PC-9 (cell line): ENCODE results near the gene UBN2. TPM values are rescaled to one million over a fixed set of nuclear protein-coding genes. Genes with fewer than 3 reads are reported as not detected.

ENCODE experiments used
- Bru-seq: library from RNA; stranded (reverse); fragments of 400-500 nt; gene quantifications from one replicate; lab custom pipeline; 2021; lab: Mats Ljungman, UMichigan
- BruChase-seq, 2 experiments: library from RNA; stranded (reverse); fragments of 400-500 nt; gene quantifications; one replicate each; lab custom pipeline; 2021; lab: Mats Ljungman, UMichigan
- BruUV-seq: library from RNA; stranded (reverse); fragments of 400-500 nt; replicated peaks from 2 replicates; lab custom pipeline; 2021; lab: Mats Ljungman, UMichigan
- CTCF ChIA-PET: fragments of 300-600 bp; sonication (Branson Sonifier 250); formaldehyde crosslinking; loops from one replicate; lab custom pipeline; 2022; ENCODE audit warnings: antibody characterized with exemption; lab: Charles Lee
- POLR2A ChIA-PET: fragments of 300-600 bp; sonication (Branson Sonifier 250); formaldehyde crosslinking; loops from one replicate; lab custom pipeline; 2022; ENCODE audit warnings: antibody characterized with exemption; ENCODE audit not compliant: unreplicated experiment; lab: Charles Lee
- DNase-seq, 2 experiments: peaks; one replicate each; pipeline versions ENCODE4 v3.0.0 to v3.0.0-alpha.2; 2015 to 2022; ENCODE audit warnings: mixed read lengths in 1 of 2
- H2AFZ ChIP-seq: fragments of 200-600 bp; sonication (generic); 2 replicates; pipeline ENCODE4 v1.8.1; 2017; ENCODE audit warnings: antibody characterized with exemption
- H3F3A ChIP-seq: fragments of 200-600 bp; sonication (generic); 2 replicates; pipeline ENCODE4 v1.8.1; 2017; ENCODE audit warnings: antibody characterized with exemption, mild to moderate bottlenecking, low read depth; ENCODE audit not compliant: insufficient read depth
- H3K27ac ChIP-seq: fragments of 200-600 bp; sonication (generic); 2 replicates; pipeline ENCODE4 v1.6.1; 2016; ENCODE audit warnings: mixed run types
- H3K27me3 ChIP-seq: fragments of 200-600 bp; sonication (generic); 2 replicates; pipeline ENCODE4 v1.6.1; 2016; ENCODE audit warnings: low read depth, mixed run types; ENCODE audit not compliant: insufficient read depth
- H3K36me3 ChIP-seq: fragments of 200-600 bp; sonication (generic); 2 replicates; pipeline ENCODE4 v1.6.1; 2016; ENCODE audit warnings: low read depth, mixed run types
- H3K4me1 ChIP-seq: fragments of 200-600 bp; sonication (generic); replicated peaks from 2 replicates; pipeline ENCODE4 v1.6.1; 2016; ENCODE audit warnings: mixed run types; ENCODE audit not compliant: insufficient read depth
- H3K4me2 ChIP-seq: fragments of 200-600 bp; sonication (generic); 2 replicates; pipeline ENCODE4 v1.6.1; 2017; ENCODE audit warnings: mixed run types
- H3K4me3 ChIP-seq: fragments of 200-600 bp; sonication (generic); 2 replicates; pipeline ENCODE4 v1.6.1; 2016; ENCODE audit warnings: mixed run types
- H3K79me2 ChIP-seq: fragments of 200-600 bp; sonication (generic); 2 replicates; pipeline ENCODE4 v1.6.1; 2017; ENCODE audit warnings: low read depth, mixed run types
- H3K9me2 ChIP-seq: fragments of 200-600 bp; sonication (generic); 2 replicates; pipeline ENCODE4 v1.8.1; 2017; ENCODE audit warnings: mild to moderate bottlenecking; ENCODE audit not compliant: insufficient read depth
- H3K9me3 ChIP-seq: fragments of 200-600 bp; sonication (generic); 2 replicates; pipeline ENCODE4 v1.8.1; 2016; ENCODE audit warnings: low read depth; ENCODE audit not compliant: insufficient read depth
- H4K20me1 ChIP-seq: fragments of 200-600 bp; sonication (generic); 2 replicates; pipeline ENCODE4 v1.8.1; 2017; ENCODE audit not compliant: insufficient read depth
- CTCF ChIP-seq: fragments of 200-600 bp; sonication (generic); conservative IDR thresholded peaks from 2 replicates; pipeline ENCODE4 v1.6.1; 2017; ENCODE audit warnings: mixed run types, antibody characterized with exemption, mild to moderate bottlenecking, moderate library complexity
- EZH2 ChIP-seq: fragments of 200-600 bp; sonication (generic); IDR thresholded peaks from 2 replicates; pipeline ENCODE4 v1.8.0; 2017; ENCODE audit warnings: antibody characterized with exemption, low read depth
- intact Hi-C: fragments of 100-400 bp; cut with micrococcal nuclease; formaldehyde crosslinking; loops from one replicate; pipeline ENCODE4 v1.10.0; 2022; ENCODE audit not compliant: unreplicated experiment
- long read RNA-seq: library from polyadenylated mRNA; stranded (forward); transcript quantifications from one replicate; pipeline ENCODE4 v2.0.0, GENCODE V29; 2022
- total RNA-seq: library from RNA; stranded (reverse); gene quantifications from 2 replicates; pipeline ENCODE4 v1.2.3, GENCODE V29; 2021

The UBN2 gene
- total RNA-seq (20.3 and 34.1 TPM in 2 replicates), Bru-seq, nascent RNA (percentile 82 among the genes with signal in this experiment), BruChase-seq, experiment 1, labeled RNA remaining after a 2-hour chase (percentile 93 among the genes with signal in this experiment), BruChase-seq, experiment 2, labeled RNA remaining after a 6-hour chase (percentile 85 among the genes with signal in this experiment)
- long read RNA-seq, partial matches to known transcripts: 0 of 1 reads
- long read RNA-seq, other reads (novel, unspliced or antisense): 1 of 1 reads

- TF ChIP-seq EZH2 (no peak), CTCF (no peak)
- no TSS peak for BruUV-seq
- H2AFZ ChIP-seq: peak within 1 kb of the TSS; percentile 100
- H3K9me2 ChIP-seq: no peaks in the 10 kb centered on the region
- peak within 1 kb of the TSS; percentile 98 for H3K4me3 ChIP-seq
- no peaks in the 10 kb centered on the region for H3K9me3 ChIP-seq
- H3K79me2 ChIP-seq: peaks cover 37% of the 10 kb centered on the region
- peak; percentile 97 for DNase-seq
- intact Hi-C loops: loop anchor here (1.0 to 10.0 kb wide), 5 partner anchors 99 to 1654 kb away; partner anchors contain the start of gene ZC3HAV1
- no peaks in the 10 kb centered on the region for H3K27me3 ChIP-seq
- ChIA-PET CTCF (no interaction called here), POLR2A (interaction anchor here (0.6 kb wide), 1 partner anchor 95 kb away, joined by 3 read pairs; no protein-coding TSS in a partner anchor)
- H3K4me2 ChIP-seq: peak within 1 kb of the TSS; percentile 83
- peaks cover 22% of the 10 kb centered on the region; the same call in 1 of the 2 replicates for H3F3A ChIP-seq
- peaks cover 37% of the 10 kb centered on the region for H3K4me1 ChIP-seq
- peaks cover 14% of the 10 kb centered on the region for H4K20me1 ChIP-seq
- no peaks in the 10 kb centered on the region for H3K36me3 ChIP-seq
- peak within 1 kb of the TSS; percentile 41 for H3K27ac ChIP-seq
Measured at GRCh38 chr7:139230774-139231512, at the start of gene UBN2. UBN2 (plus strand) TSS chr7:139231237; CDS start chr7:139231485, 248 bp downstream.

GRCh38 chr7:139181404-139181803, 49.6 kb upstream of the UBN2 start:
- BruUV-seq: no TSS peak
- no peaks in the 10 kb centered on the region for H4K20me1 ChIP-seq
- H3K9me3 ChIP-seq: no peaks in the 10 kb centered on the region
- H3F3A ChIP-seq: no peaks in the 10 kb centered on the region
- no peak for DNase-seq
- peaks cover 8% of the 10 kb centered on the region for H3K36me3 ChIP-seq
- ChIA-PET POLR2A (no interaction called here), CTCF (no interaction called here)
- H3K27me3 ChIP-seq: no peaks in the 10 kb centered on the region
- no peak overlapping the region for H2AFZ ChIP-seq
- no peak overlapping the region for H3K4me2 ChIP-seq
- H3K79me2 ChIP-seq: no peaks in the 10 kb centered on the region
- H3K27ac ChIP-seq: no peak overlapping the region
- H3K4me1 ChIP-seq: no peaks in the 10 kb centered on the region
- no peaks in the 10 kb centered on the region for H3K9me2 ChIP-seq
- TF ChIP-seq CTCF (no peak), EZH2 (no peak)
- intact Hi-C loops: no loop called here
- no peak overlapping the region for H3K4me3 ChIP-seq

GRCh38 chr7:139182363-139182762, 48.7 kb upstream of the UBN2 start:
- CTCF ChIA-PET: no interaction called here
- POLR2A ChIA-PET: no interaction called here

More at GRCh38 chr7:139182363-139182762, 48.7 kb upstream of the UBN2 start:
- intact Hi-C loops: no loop called here
- H3K79me2 ChIP-seq: no peaks in the 10 kb centered on the region
- H3K27me3 ChIP-seq: no peaks in the 10 kb centered on the region
- no peak for DNase-seq
- no peaks in the 10 kb centered on the region for H3K9me2 ChIP-seq
- peaks cover 8% of the 10 kb centered on the region for H3K36me3 ChIP-seq
- BruUV-seq: no TSS peak
- H2AFZ ChIP-seq: no peak overlapping the region
- no peak for TF ChIP-seq EZH2
- no peak for TF ChIP-seq CTCF
- no peaks in the 10 kb centered on the region for H3K9me3 ChIP-seq
- H3F3A ChIP-seq: no peaks in the 10 kb centered on the region
- no peak overlapping the region for H3K4me2 ChIP-seq
- H3K27ac ChIP-seq: no peak overlapping the region
- H3K4me3 ChIP-seq: no peak overlapping the region
- H3K4me1 ChIP-seq: no peaks in the 10 kb centered on the region
- no peaks in the 10 kb centered on the region for H4K20me1 ChIP-seq
